C4-2B (cell line): ENCODE data around the gene COG5.

Experiments used
- H3K27ac ChIP-seq: fragments of 450-650 bp; 2 replicates; pipeline ENCODE4 v1.5.1; 2017
- ZFX ChIP-seq: fragments of 450-650 bp; IDR thresholded peaks from 2 replicates; pipeline ENCODE4 v1.6.1; 2017
- TF ChIP-seq, protein P1 (sequence below): fragments of 450-650 bp; conservative IDR thresholded peaks from 2 replicates; pipeline ENCODE4 v1.5.1; 2017; ENCODE audit warnings: mild to moderate bottlenecking

COG5 gene

GRCh38 chr7:107242267-107242666, 321.5 kb downstream of the COG5 start:
- H3K27ac ChIP-seq: no peak overlapping the region
- TF ChIP-seq, protein P1, sequence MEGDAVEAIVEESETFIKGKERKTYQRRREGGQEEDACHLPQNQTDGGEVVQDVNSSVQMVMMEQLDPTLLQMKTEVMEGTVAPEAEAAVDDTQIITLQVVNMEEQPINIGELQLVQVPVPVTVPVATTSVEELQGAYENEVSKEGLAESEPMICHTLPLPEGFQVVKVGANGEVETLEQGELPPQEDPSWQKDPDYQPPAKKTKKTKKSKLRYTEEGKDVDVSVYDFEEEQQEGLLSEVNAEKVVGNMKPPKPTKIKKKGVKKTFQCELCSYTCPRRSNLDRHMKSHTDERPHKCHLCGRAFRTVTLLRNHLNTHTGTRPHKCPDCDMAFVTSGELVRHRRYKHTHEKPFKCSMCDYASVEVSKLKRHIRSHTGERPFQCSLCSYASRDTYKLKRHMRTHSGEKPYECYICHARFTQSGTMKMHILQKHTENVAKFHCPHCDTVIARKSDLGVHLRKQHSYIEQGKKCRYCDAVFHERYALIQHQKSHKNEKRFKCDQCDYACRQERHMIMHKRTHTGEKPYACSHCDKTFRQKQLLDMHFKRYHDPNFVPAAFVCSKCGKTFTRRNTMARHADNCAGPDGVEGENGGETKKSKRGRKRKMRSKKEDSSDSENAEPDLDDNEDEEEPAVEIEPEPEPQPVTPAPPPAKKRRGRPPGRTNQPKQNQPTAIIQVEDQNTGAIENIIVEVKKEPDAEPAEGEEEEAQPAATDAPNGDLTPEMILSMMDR: no peak
- TF ChIP-seq ZFX: no peak

- TF ChIP-seq ZFX: no peak
- TF ChIP-seq, protein P1: no peak
- H3K27ac ChIP-seq: no peak overlapping the region
Observed at GRCh38 chr7:107237451-107237850, 326.3 kb downstream of the COG5 start.

DNA sequence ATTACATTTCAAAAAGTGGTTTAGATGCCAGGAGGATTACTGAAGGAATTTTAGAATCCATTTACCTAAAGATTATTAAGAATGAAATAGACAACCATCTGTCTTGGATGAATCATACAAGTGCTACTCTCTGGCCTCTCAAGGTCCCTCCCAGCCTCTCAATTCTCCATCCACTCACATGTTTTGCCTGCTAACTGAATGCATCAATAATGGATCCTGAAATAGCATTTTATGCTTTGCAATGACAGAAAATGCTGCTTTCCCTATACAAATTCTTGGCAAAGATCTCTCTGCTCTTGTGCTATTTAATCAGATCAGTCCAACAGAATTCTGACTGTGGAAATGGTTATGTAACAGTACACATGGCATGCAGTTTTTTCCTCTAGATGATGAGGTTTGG, 326.9 kb downstream of the COG5 start:
- no peak overlapping the region for H3K27ac ChIP-seq
- TF ChIP-seq, protein P1: no peak
- TF ChIP-seq ZFX: no peak

GRCh38 chr7:107234436-107234835, 329.3 kb downstream of the COG5 start:
- peak overlapping the region; percentile 69; the same call in 1 of the 2 replicates for H3K27ac ChIP-seq
- TF ChIP-seq, protein P1: no peak
- no peak for TF ChIP-seq ZFX

DNA sequence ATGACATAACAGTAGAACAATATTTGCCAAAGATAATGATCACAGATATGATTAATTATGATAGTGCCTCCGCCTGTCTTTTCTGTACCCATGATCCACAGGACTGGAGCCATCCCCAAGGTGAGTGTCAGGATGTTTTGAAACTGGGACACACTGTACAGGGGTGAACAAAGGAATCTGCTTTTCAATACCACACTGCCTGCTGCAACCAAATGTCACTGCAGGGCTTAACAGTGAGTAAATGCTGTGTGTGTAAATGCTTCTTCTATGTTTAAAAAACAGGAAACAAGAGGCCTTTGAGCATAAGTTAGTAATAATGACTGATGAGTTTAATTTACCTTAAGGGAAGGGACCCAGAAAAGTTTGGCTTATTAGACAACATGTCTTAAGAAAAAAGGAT, 329.7 kb downstream of the COG5 start:
- H3K27ac ChIP-seq: peak overlapping the region; percentile 69; the same call in 1 of the 2 replicates
- TF ChIP-seq, protein P1: no peak
- no peak for TF ChIP-seq ZFX

DNA sequence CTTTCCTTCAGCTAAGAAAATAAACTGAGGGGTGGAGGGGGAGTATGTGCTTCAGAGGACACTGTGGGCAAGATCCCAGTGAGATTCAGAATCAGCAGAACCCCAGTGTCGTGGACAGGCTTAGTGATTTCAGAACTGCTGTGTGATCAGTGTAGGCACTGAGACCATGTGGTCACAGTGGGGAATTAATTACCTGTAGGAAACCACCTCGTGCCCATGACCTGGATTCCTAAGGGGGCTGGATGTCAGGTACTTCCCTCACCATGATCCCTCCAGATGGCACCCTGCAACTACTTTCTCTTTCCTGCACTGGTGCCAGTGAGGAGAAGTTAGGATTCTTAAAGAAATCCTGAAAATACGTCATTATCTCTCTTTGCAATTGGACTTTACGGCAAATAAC, 330.5 kb downstream of the COG5 start:
- TF ChIP-seq, protein P1: peak; percentile 11; the same call in 1 of the 2 replicates
- TF ChIP-seq ZFX: no peak
- H3K27ac ChIP-seq: peak overlapping the region; percentile 64

DNA sequence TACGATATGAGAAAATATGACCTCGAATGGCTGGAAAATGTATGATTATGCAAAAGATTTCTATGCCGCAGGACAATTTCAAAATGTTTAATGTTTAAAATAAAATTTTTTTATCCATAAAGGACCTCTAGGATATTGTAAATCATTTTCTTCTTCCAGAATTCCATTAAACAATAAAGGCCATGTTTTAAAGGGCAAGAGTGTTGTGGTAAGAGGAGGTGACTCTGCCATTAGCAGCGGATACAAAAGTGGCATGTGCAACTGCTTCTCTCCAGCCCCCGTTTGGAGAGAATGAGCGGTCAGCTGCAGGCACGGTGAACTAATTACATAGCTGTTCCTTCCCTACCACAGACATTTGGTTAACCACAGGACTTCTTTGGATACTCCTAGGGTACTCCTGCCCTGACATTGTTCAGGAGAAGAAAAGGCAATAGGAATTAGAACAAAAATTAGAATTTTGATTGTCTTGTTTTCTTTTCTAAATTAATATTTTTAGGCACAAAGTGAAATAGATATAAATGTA, 331.1 kb downstream of the COG5 start:
- peak overlapping the region; percentile 64; the same call in 1 of the 2 replicates for H3K27ac ChIP-seq
- TF ChIP-seq, protein P1: no peak
- no peak for TF ChIP-seq ZFX
